Ascending aorta (tissue), 2 donors: ENCODE measurements around the gene IGF2BP1. TPM values are rescaled to one million over a fixed set of nuclear protein-coding genes. Genes with fewer than 3 reads are reported as not detected.

Source experiments
- DNase-seq, 2 donors: peaks; one replicate each; pipeline ENCODE4 v3.0.0-alpha.2; 2019; ENCODE audit warnings: low spot score in 2 of 2
- H3K27ac ChIP-seq, 2 donors: fragments of 200-600 bp; sonication (generic); one replicate each; pipeline ENCODE4 v1.5.1; 2016 to 2017; ENCODE audit warnings: mild to moderate bottlenecking in 1 of 2
- H3K27me3 ChIP-seq: fragments of 200-600 bp; sonication (generic); one replicate; pipeline ENCODE4 v1.5.1; 2017
- H3K36me3 ChIP-seq, 2 donors: fragments of 200-600 bp; sonication (generic); one replicate each; pipeline ENCODE4 v1.5.1; 2016
- H3K4me1 ChIP-seq, 2 donors: fragments of 200-600 bp; sonication (generic); one replicate each; pipeline ENCODE4 v1.5.1; 2016 to 2017; ENCODE audit warnings: mild to moderate bottlenecking in 1 of 2
- H3K4me3 ChIP-seq, 2 donors: fragments of 200-600 bp; sonication (generic); one replicate each; pipeline ENCODE4 v1.5.1; 2016 to 2017; ENCODE audit warnings: mild to moderate bottlenecking in 1 of 2
- H3K9me3 ChIP-seq, 2 donors: fragments of 200-600 bp; sonication (generic); one replicate each; pipeline ENCODE4 v1.5.1; 2016
- CTCF ChIP-seq, 3 experiments: fragments of 200-600 bp in 2 of 3; fragments of 450-650 bp in 1 of 3; sonication (generic) in 2 of 3; IDR thresholded peaks; one replicate each; pipeline ENCODE4 v1.5.1; 2016 to 2019; ENCODE audit warnings: antibody characterized with exemption in 3 of 3, mild to moderate bottlenecking in 1 of 3, moderate library complexity in 1 of 3
- intact Hi-C: fragments of 100-400 bp; cut with DNase I; formaldehyde crosslinking; loops from one replicate; pipeline ENCODE4 v1.15.1; 2023
- total RNA-seq: library from RNA; depleted of rRNA; stranded (reverse); fragments of >200 nt; gene quantifications from one replicate; pipeline ENCODE4 v1.1.0, GENCODE V29; 2016

Gene IGF2BP1
- not detected for total RNA-seq

GRCh38 chr17:48997103-48997826 lies at the start of gene IGF2BP1:
Gene IGF2BP1 (plus strand): TSS chr17:48997385. CDS start chr17:48997746, 361 bp downstream.
- H3K4me3 ChIP-seq, result peak within 1 kb of the TSS; percentile 40 to 52
- DNase-seq, result no peak
- no peak for TF ChIP-seq CTCF (IDR thresholded peaks at IDR 0.05)
- no peaks in the 10 kb centered on the region for H3K36me3 ChIP-seq
- H3K4me1 ChIP-seq, result peaks cover 5 to 18% of the 10 kb centered on the region in 2 donors
- intact Hi-C loops, result loop anchor here (5.0 to 10.0 kb wide), 2 partner anchors 270 to 682 kb away; partner anchors contain the start of gene HOXB13
- no peaks in the 10 kb centered on the region for H3K9me3 ChIP-seq
- H3K27me3 ChIP-seq, result peaks cover 46% of the 10 kb centered on the region
- no peak within 1 kb of the TSS for H3K27ac ChIP-seq

- TF ChIP-seq CTCF (IDR thresholded peaks at IDR 0.05), result no peak
Measured at GRCh38 chr17:48951572-48951971, 45.6 kb upstream of the IGF2BP1 start.

GRCh38 chr17:48952904-48953303 lies 44.3 kb upstream of the IGF2BP1 start:
- Histone ChIP-seq H3K27me3 (no peaks in the 10 kb centered on the region), H3K27ac (no peak overlapping the region), H3K4me1 (no peaks in the 10 kb centered on the region), H3K9me3 (no peaks in the 10 kb centered on the region), H3K36me3 (no peaks in the 10 kb centered on the region), H3K4me3 (no peak overlapping the region)
- no peak for DNase-seq
- TF ChIP-seq CTCF (IDR thresholded peaks at IDR 0.05), result no peak
- intact Hi-C loops, result loop anchor here (10.0 kb wide), 1 partner anchor 82 kb away; no protein-coding TSS in a partner anchor

More at GRCh38 chr17:48951572-48951971, 45.6 kb upstream of the IGF2BP1 start:
- Histone ChIP-seq H3K9me3 (no peaks in the 10 kb centered on the region), H3K4me1 (no peaks in the 10 kb centered on the region), H3K36me3 (no peaks in the 10 kb centered on the region), H3K27me3 (no peaks in the 10 kb centered on the region), H3K4me3 (no peak overlapping the region), H3K27ac (no peak overlapping the region)
- no peak for DNase-seq
- intact Hi-C loops, result loop anchor here (10.0 kb wide), 1 partner anchor 83 kb away; no protein-coding TSS in a partner anchor

- no peaks in the 10 kb centered on the region for H3K4me1 ChIP-seq
- H3K4me3 ChIP-seq, result no peak overlapping the region
- no peak for DNase-seq
- H3K36me3 ChIP-seq, result no peaks in the 10 kb centered on the region
- peak in 1 of 3 experiments; percentile 5 for TF ChIP-seq CTCF (IDR thresholded peaks at IDR 0.05)
- H3K9me3 ChIP-seq, result no peaks in the 10 kb centered on the region
- intact Hi-C loops, result loop anchor here (10.0 kb wide), 1 partner anchor 80 kb away; no protein-coding TSS in a partner anchor
- no peaks in the 10 kb centered on the region for H3K27me3 ChIP-seq
- H3K27ac ChIP-seq, result no peak overlapping the region
Measured at GRCh38 chr17:48954300-48954755, 42.9 kb upstream of the IGF2BP1 start.

DNA sequence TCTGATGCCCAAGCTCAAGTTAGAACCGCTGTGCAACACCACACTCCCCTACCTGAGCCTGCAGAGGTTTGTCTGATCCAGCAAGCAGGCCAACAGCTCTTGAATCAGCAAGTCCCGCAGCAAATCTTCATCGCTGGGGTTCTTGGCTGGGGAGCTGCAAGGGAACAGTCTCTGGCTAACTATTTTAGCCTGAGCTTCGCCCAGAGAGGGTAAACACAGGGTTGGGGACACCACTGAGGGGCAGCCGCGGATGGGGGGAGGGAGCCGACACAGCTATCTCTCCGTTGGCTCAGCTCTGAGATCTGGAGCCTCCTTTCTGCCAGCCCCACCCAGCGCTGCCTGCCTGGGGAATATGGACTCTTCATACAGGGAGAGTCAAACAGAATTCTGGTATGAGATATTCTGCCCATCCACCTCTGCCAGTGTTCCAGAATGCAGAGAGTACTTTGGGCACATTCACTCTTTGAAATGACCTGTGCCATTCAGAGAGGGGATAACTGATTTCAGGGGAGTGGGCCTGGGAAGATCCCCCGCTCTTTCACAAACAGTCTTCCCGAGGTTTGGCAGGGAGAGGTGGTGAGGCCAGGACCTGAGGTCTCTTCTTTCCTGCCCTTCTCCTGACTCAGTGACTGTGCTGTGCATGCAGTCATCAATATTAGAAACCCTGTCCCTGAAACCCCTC lies 36.2 kb upstream of the IGF2BP1 start:
- Histone ChIP-seq H3K4me1 (no peaks in the 10 kb centered on the region), H3K9me3 (no peaks in the 10 kb centered on the region), H3K27me3 (no peaks in the 10 kb centered on the region), H3K36me3 (no peaks in the 10 kb centered on the region), H3K4me3 (no peak overlapping the region), H3K27ac (no peak overlapping the region)
- TF ChIP-seq CTCF (IDR thresholded peaks at IDR 0.05), result no peak
- intact Hi-C loops, result no loop called here
- no peak for DNase-seq
